H1 (cell line): ENCODE data around the gene AKR1B1. TPM values are rescaled to one million over a fixed set of nuclear protein-coding genes. Genes with fewer than 3 reads are reported as not detected.

Experiments
- BCL11A ChIP-seq, 2 experiments: IDR thresholded peaks; one replicate each; pipeline ENCODE4 v1.6.1; 2011; ENCODE audit warnings: low read depth in 2 of 2, low read length in 2 of 2, mild to moderate bottlenecking in 2 of 2
- CEBPB ChIP-seq: IDR thresholded peaks from 2 replicates; pipeline ENCODE4 v1.6.1; 2012; ENCODE audit warnings: low read depth, low read length
- JUND ChIP-seq: IDR thresholded peaks from 2 replicates; pipeline ENCODE4 v1.6.1; 2011; ENCODE audit warnings: mild to moderate bottlenecking, improper control_type of control experiment, low read length
- MAFK ChIP-seq: IDR thresholded peaks from 2 replicates; pipeline ENCODE4 v1.6.1; 2012; ENCODE audit warnings: low read depth, mild to moderate bottlenecking, improper control_type of control experiment, low read length
- RAD21 ChIP-seq, 2 experiments: IDR thresholded peaks in 1 of 2; conservative IDR thresholded peaks in 1 of 2; 2 replicates each; pipeline ENCODE4 v1.6.1; 2011; ENCODE audit warnings: low read depth in 2 of 2, low read length in 2 of 2, improper control_type of control experiment in 1 of 2, inconsistent platforms in 1 of 2, mild to moderate bottlenecking in 1 of 2, moderate library complexity in 1 of 2
- RXRA ChIP-seq: IDR thresholded peaks from 2 replicates; pipeline ENCODE4 v1.6.1; 2011; ENCODE audit warnings: low read depth, mild to moderate bottlenecking, low read length, moderate library complexity; ENCODE audit not compliant: insufficient read depth
- polyA plus RNA-seq, 7 experiments: library from polyadenylated mRNA; depleted of rRNA in 3 of 7; stranded (reverse) in 5 of 7; unstranded in 2 of 7; fragments of >200 nt in 5 of 7; fragments of 200-250 nt in 2 of 7; gene quantifications; 1 replicate in 5 of 7; 2 replicates in 1 of 7; 4 replicates in 1 of 7; pipeline versions ENCODE4 v1.2.1 to v1.2.3, GENCODE V29; 2011 to 2013; ENCODE audit warnings: missing spikeins in 2 of 7, mixed read lengths in 2 of 7
- total RNA-seq: library from RNA; stranded (reverse); fragmentation: NEBNext Ultra II Directional; extraction: Animal tissue kit (Norgen Biotek cat#: 25700); gene quantifications from 2 replicates; pipeline ENCODE4 v1.2.1, GENCODE V29; 2021
- TF ChIP-seq, protein P1 (sequence below): fragments of 300-600 bp; sonication (generic); IDR thresholded peaks from 2 replicates; pipeline ENCODE4 v1.7.1; 2012; ENCODE audit warnings: low read length, moderate library complexity, mild to moderate bottlenecking, inconsistent platforms; ENCODE audit not compliant: insufficient replicate concordance
- TF ChIP-seq, protein P2 (sequence below): IDR thresholded peaks from 2 replicates; pipeline ENCODE4 v1.6.1; 2011; ENCODE audit warnings: low read length, improper control_type of control experiment

AKR1B1 gene
- total and polyA plus RNA-seq, 2 of the 8 experiments (the other 6 are each of a cell fraction or from before 2014, with no cell fraction given): 195 to 273 TPM

DNA sequence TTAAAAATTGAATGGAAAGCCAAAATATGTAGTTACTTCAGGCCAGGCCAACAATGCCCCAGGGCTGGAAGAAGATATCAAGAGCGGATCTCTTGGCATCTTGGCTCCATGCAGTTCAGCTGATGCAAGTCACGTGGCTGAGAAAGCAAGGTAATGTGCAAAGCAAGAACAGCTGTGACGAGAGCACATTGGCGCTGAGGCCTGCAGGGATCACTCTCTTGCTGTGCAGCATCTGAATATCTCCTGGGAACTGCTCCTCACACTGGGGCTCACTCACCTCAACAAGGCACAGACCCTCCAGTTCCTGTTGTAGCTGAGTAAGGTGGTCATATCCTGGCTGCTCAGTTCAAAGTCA lies 14.0 kb downstream of the AKR1B1 start (continued):
- TF ChIP-seq, protein P1, sequence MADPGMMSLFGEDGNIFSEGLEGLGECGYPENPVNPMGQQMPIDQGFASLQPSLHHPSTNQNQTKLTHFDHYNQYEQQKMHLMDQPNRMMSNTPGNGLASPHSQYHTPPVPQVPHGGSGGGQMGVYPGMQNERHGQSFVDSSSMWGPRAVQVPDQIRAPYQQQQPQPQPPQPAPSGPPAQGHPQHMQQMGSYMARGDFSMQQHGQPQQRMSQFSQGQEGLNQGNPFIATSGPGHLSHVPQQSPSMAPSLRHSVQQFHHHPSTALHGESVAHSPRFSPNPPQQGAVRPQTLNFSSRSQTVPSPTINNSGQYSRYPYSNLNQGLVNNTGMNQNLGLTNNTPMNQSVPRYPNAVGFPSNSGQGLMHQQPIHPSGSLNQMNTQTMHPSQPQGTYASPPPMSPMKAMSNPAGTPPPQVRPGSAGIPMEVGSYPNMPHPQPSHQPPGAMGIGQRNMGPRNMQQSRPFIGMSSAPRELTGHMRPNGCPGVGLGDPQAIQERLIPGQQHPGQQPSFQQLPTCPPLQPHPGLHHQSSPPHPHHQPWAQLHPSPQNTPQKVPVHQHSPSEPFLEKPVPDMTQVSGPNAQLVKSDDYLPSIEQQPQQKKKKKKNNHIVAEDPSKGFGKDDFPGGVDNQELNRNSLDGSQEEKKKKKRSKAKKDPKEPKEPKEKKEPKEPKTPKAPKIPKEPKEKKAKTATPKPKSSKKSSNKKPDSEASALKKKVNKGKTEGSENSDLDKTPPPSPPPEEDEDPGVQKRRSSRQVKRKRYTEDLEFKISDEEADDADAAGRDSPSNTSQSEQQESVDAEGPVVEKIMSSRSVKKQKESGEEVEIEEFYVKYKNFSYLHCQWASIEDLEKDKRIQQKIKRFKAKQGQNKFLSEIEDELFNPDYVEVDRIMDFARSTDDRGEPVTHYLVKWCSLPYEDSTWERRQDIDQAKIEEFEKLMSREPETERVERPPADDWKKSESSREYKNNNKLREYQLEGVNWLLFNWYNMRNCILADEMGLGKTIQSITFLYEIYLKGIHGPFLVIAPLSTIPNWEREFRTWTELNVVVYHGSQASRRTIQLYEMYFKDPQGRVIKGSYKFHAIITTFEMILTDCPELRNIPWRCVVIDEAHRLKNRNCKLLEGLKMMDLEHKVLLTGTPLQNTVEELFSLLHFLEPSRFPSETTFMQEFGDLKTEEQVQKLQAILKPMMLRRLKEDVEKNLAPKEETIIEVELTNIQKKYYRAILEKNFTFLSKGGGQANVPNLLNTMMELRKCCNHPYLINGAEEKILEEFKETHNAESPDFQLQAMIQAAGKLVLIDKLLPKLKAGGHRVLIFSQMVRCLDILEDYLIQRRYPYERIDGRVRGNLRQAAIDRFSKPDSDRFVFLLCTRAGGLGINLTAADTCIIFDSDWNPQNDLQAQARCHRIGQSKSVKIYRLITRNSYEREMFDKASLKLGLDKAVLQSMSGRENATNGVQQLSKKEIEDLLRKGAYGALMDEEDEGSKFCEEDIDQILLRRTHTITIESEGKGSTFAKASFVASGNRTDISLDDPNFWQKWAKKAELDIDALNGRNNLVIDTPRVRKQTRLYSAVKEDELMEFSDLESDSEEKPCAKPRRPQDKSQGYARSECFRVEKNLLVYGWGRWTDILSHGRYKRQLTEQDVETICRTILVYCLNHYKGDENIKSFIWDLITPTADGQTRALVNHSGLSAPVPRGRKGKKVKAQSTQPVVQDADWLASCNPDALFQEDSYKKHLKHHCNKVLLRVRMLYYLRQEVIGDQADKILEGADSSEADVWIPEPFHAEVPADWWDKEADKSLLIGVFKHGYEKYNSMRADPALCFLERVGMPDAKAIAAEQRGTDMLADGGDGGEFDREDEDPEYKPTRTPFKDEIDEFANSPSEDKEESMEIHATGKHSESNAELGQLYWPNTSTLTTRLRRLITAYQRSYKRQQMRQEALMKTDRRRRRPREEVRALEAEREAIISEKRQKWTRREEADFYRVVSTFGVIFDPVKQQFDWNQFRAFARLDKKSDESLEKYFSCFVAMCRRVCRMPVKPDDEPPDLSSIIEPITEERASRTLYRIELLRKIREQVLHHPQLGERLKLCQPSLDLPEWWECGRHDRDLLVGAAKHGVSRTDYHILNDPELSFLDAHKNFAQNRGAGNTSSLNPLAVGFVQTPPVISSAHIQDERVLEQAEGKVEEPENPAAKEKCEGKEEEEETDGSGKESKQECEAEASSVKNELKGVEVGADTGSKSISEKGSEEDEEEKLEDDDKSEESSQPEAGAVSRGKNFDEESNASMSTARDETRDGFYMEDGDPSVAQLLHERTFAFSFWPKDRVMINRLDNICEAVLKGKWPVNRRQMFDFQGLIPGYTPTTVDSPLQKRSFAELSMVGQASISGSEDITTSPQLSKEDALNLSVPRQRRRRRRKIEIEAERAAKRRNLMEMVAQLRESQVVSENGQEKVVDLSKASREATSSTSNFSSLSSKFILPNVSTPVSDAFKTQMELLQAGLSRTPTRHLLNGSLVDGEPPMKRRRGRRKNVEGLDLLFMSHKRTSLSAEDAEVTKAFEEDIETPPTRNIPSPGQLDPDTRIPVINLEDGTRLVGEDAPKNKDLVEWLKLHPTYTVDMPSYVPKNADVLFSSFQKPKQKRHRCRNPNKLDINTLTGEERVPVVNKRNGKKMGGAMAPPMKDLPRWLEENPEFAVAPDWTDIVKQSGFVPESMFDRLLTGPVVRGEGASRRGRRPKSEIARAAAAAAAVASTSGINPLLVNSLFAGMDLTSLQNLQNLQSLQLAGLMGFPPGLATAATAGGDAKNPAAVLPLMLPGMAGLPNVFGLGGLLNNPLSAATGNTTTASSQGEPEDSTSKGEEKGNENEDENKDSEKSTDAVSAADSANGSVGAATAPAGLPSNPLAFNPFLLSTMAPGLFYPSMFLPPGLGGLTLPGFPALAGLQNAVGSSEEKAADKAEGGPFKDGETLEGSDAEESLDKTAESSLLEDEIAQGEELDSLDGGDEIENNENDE: no peak
- TF ChIP-seq RXRA (no peak), RAD21 (IDR thresholded peaks at IDR 0.05 in 1 of 2, conservative IDR thresholded peaks at IDR 0.05 in 1 of 2; ENCODE audit: low read depth in 2 of 2, low read length in 2 of 2) (no peak), BCL11A (IDR thresholded peaks at IDR 0.05; ENCODE audit: low read depth in 2 of 2, low read length in 2 of 2) (no peak), JUND (no peak), CEBPB (no peak), MAFK (no peak)
- TF ChIP-seq, protein P2, sequence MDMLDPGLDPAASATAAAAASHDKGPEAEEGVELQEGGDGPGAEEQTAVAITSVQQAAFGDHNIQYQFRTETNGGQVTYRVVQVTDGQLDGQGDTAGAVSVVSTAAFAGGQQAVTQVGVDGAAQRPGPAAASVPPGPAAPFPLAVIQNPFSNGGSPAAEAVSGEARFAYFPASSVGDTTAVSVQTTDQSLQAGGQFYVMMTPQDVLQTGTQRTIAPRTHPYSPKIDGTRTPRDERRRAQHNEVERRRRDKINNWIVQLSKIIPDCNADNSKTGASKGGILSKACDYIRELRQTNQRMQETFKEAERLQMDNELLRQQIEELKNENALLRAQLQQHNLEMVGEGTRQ: no peak
